Fibroblast of gingiva (primary cell): ENCODE data around the gene CCT6A.
"Not testable (repeated sequence)": the region's sequence is repeated elsewhere in the genome, so short reads cannot be mapped to it uniquely, and the experiment has no call there.

ENCODE experiments used
- DNase-seq: peaks from one replicate; pipeline ENCODE4 v3.0.0-alpha.2; 2011; ENCODE audit warnings: low read depth

Gene CCT6A

GRCh38 chr7:56099653-56100052, 48.1 kb downstream of the CCT6A start:
- DNase-seq: no peak

GRCh38 chr7:56104138-56104537, 52.6 kb downstream of the CCT6A start:
- not testable (repeated sequence) for DNase-seq

GRCh38 chr7:56105508-56105907, 53.9 kb downstream of the CCT6A start:
- peak; percentile 71 for DNase-seq

- DNase-seq: peak; percentile 99
Observed at GRCh38 chr7:56106108-56107073, 54.8 kb downstream of the CCT6A start, which contains the start of gene CHCHD2. CHCHD2 (minus strand) TSS chr7:56106476; CDS start chr7:56106413, 63 bp downstream.

- no peak for DNase-seq
Observed at GRCh38 chr7:56107954-56108258, 56.3 kb downstream of the CCT6A start.

GRCh38 chr7:56110611-56111010, 59.0 kb downstream of the CCT6A start:
- DNase-seq: no peak

- DNase-seq: not testable (repeated sequence)
Observed at GRCh38 chr7:56112244-56112643, 60.7 kb downstream of the CCT6A start.
